Hepatocyte (in vitro differentiated cells): ENCODE data around the gene ACSM3. TPM values are rescaled to one million over a fixed set of nuclear protein-coding genes. Genes with fewer than 3 reads are reported as not detected.

Experiments used
- DNase-seq: peaks from one replicate; pipeline ENCODE4 v3.0.0-alpha.2; 2016; ENCODE audit warnings: low spot score
- H2AFZ ChIP-seq: fragments of 200-600 bp; sonication (generic); 2 replicates; pipeline ENCODE4 v1.6.0; 2016; ENCODE audit warnings: antibody characterized with exemption, mild to moderate bottlenecking
- H3K27ac ChIP-seq: fragments of 200-600 bp; sonication (generic); 2 replicates; pipeline ENCODE4 v1.5.1; 2016; ENCODE audit warnings: mild to moderate bottlenecking
- H3K27me3 ChIP-seq: fragments of 200-600 bp; sonication (generic); 2 replicates; pipeline ENCODE4 v1.6.1; 2016
- H3K36me3 ChIP-seq: fragments of 200-600 bp; sonication (generic); replicated peaks from 2 replicates; pipeline ENCODE4 v1.5.1; 2016; ENCODE audit warnings: low read depth; ENCODE audit not compliant: insufficient read depth
- H3K4me1 ChIP-seq: fragments of 200-600 bp; sonication (generic); 2 replicates; pipeline ENCODE4 v1.5.1; 2016; ENCODE audit warnings: mild to moderate bottlenecking, moderate library complexity; ENCODE audit not compliant: insufficient read depth
- H3K4me2 ChIP-seq: fragments of 200-600 bp; sonication (generic); 2 replicates; pipeline ENCODE4 v1.6.0; 2016
- H3K4me3 ChIP-seq: fragments of 200-600 bp; sonication (generic); 2 replicates; pipeline ENCODE4 v1.5.1; 2016; ENCODE audit warnings: mild to moderate bottlenecking
- H3K79me2 ChIP-seq: fragments of 200-600 bp; sonication (generic); 2 replicates; pipeline ENCODE4 v1.6.0; 2017; ENCODE audit warnings: mild to moderate bottlenecking
- H3K9me2 ChIP-seq: fragments of 200-600 bp; sonication (generic); replicated peaks from 2 replicates; pipeline ENCODE4 v1.6.0; 2017; ENCODE audit warnings: mild to moderate bottlenecking; ENCODE audit not compliant: insufficient read depth
- H3K9me3 ChIP-seq: fragments of 200-600 bp; sonication (generic); 2 replicates; pipeline ENCODE4 v1.5.1; 2016; ENCODE audit warnings: low read depth, mild to moderate bottlenecking
- H4K20me1 ChIP-seq: fragments of 200-600 bp; sonication (generic); 2 replicates; pipeline ENCODE4 v1.6.0; 2016; ENCODE audit warnings: mild to moderate bottlenecking; ENCODE audit not compliant: insufficient read depth, poor library complexity, severe bottlenecking
- CTCF ChIP-seq: fragments of 200-600 bp; sonication (generic); IDR thresholded peaks from 2 replicates; pipeline ENCODE4 v1.5.1; 2016; ENCODE audit warnings: antibody characterized with exemption, mild to moderate bottlenecking; ENCODE audit not compliant: poor library complexity
- EZH2 ChIP-seq: fragments of 200-600 bp; sonication (generic); IDR thresholded peaks from 2 replicates; pipeline ENCODE4 v1.6.1; 2016; ENCODE audit warnings: antibody characterized with exemption, mild to moderate bottlenecking, borderline replicate concordance
- EZH2phosphoT487 ChIP-seq: fragments of 200-600 bp; sonication (generic); IDR thresholded peaks from one replicate; pipeline ENCODE4 v1.6.1; 2018; ENCODE audit warnings: antibody characterized with exemption, mild to moderate bottlenecking, low read depth, moderate library complexity; ENCODE audit not compliant: unreplicated experiment, severe bottlenecking
- WGBS: methylation state at CpG from one replicate; pipeline ENCODE4 v1.1.6; 2016; ENCODE audit warnings: low lambda C conversion rate; ENCODE audit errors: missing lambda C conversion rate; 5-methylcytosine and 5-hydroxymethylcytosine counted together
- polyA plus RNA-seq: library from polyadenylated mRNA; unstranded; fragments of >200 nt; fragmentation: Nextera tagmentation; extraction: Ambion mirVana; gene quantifications from 2 replicates; pipeline ENCODE4 v1.2.1, GENCODE V29; 2016
- total RNA-seq: library from RNA; depleted of rRNA; stranded (reverse); fragments of >200 nt; gene quantifications from 2 replicates; pipeline ENCODE4 v1.2.3, GENCODE V29; 2014

The ACSM3 gene
- total and polyA plus RNA-seq, 2 experiments from 2014 or later, result 14.5 to 26.5 TPM

- H3K27me3 ChIP-seq, result no peaks in the 10 kb centered on the region
- H3K4me3 ChIP-seq, result no peak overlapping the region
- H3K9me2 ChIP-seq, result no peaks in the 10 kb centered on the region
- H4K20me1 ChIP-seq, result no peaks in the 10 kb centered on the region
- H3K27ac ChIP-seq, result peak overlapping the region; percentile 25
- no peaks in the 10 kb centered on the region for H3K79me2 ChIP-seq
- H3K9me3 ChIP-seq, result no peaks in the 10 kb centered on the region
- no peak for TF ChIP-seq CTCF
- no peak for TF ChIP-seq EZH2
- no peak for TF ChIP-seq EZH2phosphoT487
- peak; percentile 19 for DNase-seq
- no peaks in the 10 kb centered on the region for H3K4me1 ChIP-seq
- whole genome bisulfite sequencing, result 57% methylated on average over 3 of the region's 3 CpGs
- H3K36me3 ChIP-seq, result no peaks in the 10 kb centered on the region
- no peak overlapping the region for H3K4me2 ChIP-seq
- H2AFZ ChIP-seq, result no peak overlapping the region
Observed at GRCh38 chr16:20826039-20826566, 62.3 kb downstream of the ACSM3 start.

- no peak overlapping the region for H3K4me3 ChIP-seq
- no peak for TF ChIP-seq EZH2
- TF ChIP-seq CTCF, result no peak
- no peak for TF ChIP-seq EZH2phosphoT487
Observed at GRCh38 chr16:20829536-20829935, 65.7 kb downstream of the ACSM3 start.

GRCh38 chr16:20830372-20830771 lies 66.6 kb downstream of the ACSM3 start:
- H3K79me2 ChIP-seq, result no peaks in the 10 kb centered on the region
- H4K20me1 ChIP-seq, result no peaks in the 10 kb centered on the region
- 72% methylated on average over 1 of the region's 1 CpG for WGBS
- H3K4me2 ChIP-seq, result no peak overlapping the region
- no peaks in the 10 kb centered on the region for H3K9me3 ChIP-seq
- no peak for DNase-seq
- no peaks in the 10 kb centered on the region for H3K36me3 ChIP-seq
- H3K27ac ChIP-seq, result no peak overlapping the region
- no peak overlapping the region for H2AFZ ChIP-seq
- no peaks in the 10 kb centered on the region for H3K9me2 ChIP-seq
- no peaks in the 10 kb centered on the region for H3K4me1 ChIP-seq
- TF ChIP-seq EZH2phosphoT487 (no peak), CTCF (no peak), EZH2 (no peak)
- H3K4me3 ChIP-seq, result no peak overlapping the region
- H3K27me3 ChIP-seq, result no peaks in the 10 kb centered on the region

More at GRCh38 chr16:20829536-20829935, 65.7 kb downstream of the ACSM3 start:
- no peak for DNase-seq
- Histone ChIP-seq H3K4me2 (no peak overlapping the region), H3K9me2 (no peaks in the 10 kb centered on the region), H3K79me2 (no peaks in the 10 kb centered on the region), H3K36me3 (no peaks in the 10 kb centered on the region), H3K4me1 (no peaks in the 10 kb centered on the region), H2AFZ (no peak overlapping the region), H3K27ac (no peak overlapping the region), H4K20me1 (no peaks in the 10 kb centered on the region), H3K27me3 (no peaks in the 10 kb centered on the region), H3K9me3 (no peaks in the 10 kb centered on the region)
- WGBS, result 70% methylated on average over 1 of the region's 1 CpG

GRCh38 chr16:20833086-20833485 lies 69.3 kb downstream of the ACSM3 start:
- no peaks in the 10 kb centered on the region for H3K36me3 ChIP-seq
- H2AFZ ChIP-seq, result no peak overlapping the region
- H3K27me3 ChIP-seq, result no peaks in the 10 kb centered on the region
- no peaks in the 10 kb centered on the region for H3K9me3 ChIP-seq
- 83% methylated on average over 2 of the region's 2 CpGs for WGBS
- H3K4me2 ChIP-seq, result no peak overlapping the region
- H3K4me1 ChIP-seq, result no peaks in the 10 kb centered on the region
- H3K9me2 ChIP-seq, result no peaks in the 10 kb centered on the region
- H3K79me2 ChIP-seq, result no peaks in the 10 kb centered on the region
- no peaks in the 10 kb centered on the region for H4K20me1 ChIP-seq
- DNase-seq, result no peak
- H3K4me3 ChIP-seq, result no peak overlapping the region
- TF ChIP-seq EZH2phosphoT487, result no peak
- no peak overlapping the region for H3K27ac ChIP-seq
